Epithelial cell of prostate (primary cell): ENCODE measurements around the gene RTCA.
"Not testable (repeated sequence)": the region's sequence is repeated elsewhere in the genome, so short reads cannot be mapped to it uniquely, and the experiment has no call there.

Experiments
- DNase-seq: peaks from one replicate; pipeline ENCODE4 v3.0.0-alpha.2; 2011; ENCODE audit warnings: low read depth, low spot score
- H3K27ac ChIP-seq: fragments of 450-650 bp; 2 replicates; pipeline ENCODE4 v1.5.1; 2017; ENCODE audit warnings: mild to moderate bottlenecking

Gene RTCA

GRCh38 chr1:100339735-100340134 lies 73.7 kb downstream of the RTCA start:
- DNase-seq, H3K27ac ChIP-seq: not testable (repeated sequence)

DNA sequence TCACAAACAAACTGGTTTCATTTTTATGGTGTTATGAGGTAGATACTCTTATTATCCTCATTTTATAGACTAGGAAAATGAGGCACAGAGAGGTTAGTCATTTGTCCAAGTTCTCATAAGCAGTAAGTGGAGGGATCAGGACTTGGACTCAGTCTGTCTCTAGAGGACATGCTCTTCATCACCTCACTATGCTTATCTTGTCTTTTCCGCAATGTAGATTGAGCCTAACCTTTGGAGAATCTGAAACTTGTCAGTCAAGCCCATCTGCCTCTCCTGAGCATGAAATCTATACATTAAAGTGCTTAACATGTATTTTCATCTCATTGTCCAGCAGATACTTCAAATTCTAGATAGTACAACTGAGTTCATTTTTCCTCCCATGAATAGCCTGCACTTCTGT lies 74.5 kb downstream of the RTCA start:
- no peak overlapping the region for H3K27ac ChIP-seq
- no peak for DNase-seq

GRCh38 chr1:100342348-100342747 lies 76.3 kb downstream of the RTCA start:
- DNase-seq: no peak
- H3K27ac ChIP-seq: no peak overlapping the region
